Activated CD4-positive, alpha-beta T cell treated with anti-CD3 and anti-CD28 coated beads, Interleukin-2, amount 50 U/mL, for 24 hours (primary cell): ENCODE measurements around the gene MYL2.

ENCODE experiments used
- DNase-seq, 2 donors: peaks; one replicate each; pipeline ENCODE4 v3.0.0-alpha.2; 2020; ENCODE audit warnings: low read depth in 1 of 2, low spot score in 1 of 2

Gene MYL2

GRCh38 chr12:110930348-110931314 is 10.3 kb upstream of the MYL2 start:
- DNase-seq: no peak

GRCh38 chr12:110929818-110930217 is 9.4 kb upstream of the MYL2 start:
- no peak for DNase-seq

DNA sequence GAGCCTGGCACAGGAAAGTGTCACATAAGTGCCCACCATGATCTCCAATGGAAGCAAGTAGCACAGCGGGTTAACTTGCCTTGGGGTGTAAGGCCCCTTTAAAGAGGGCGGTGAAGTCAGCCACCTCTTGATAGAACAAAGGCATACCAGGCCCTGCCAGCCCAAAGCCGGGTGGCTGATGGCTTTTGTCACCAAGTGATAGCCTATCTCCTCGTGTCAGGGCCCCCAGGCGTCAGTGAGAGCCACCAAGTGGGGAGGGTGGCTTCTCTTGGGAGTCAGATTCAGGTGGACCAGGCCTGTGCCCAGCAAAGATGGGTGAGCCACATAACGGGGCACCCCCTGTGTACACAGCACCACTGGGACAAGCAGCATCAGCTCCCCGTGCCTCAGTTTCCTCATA is 8.3 kb upstream of the MYL2 start:
- DNase-seq: no peak

GRCh38 chr12:110927546-110927945 is 7.2 kb upstream of the MYL2 start:
- no peak for DNase-seq

- no peak for DNase-seq
These were observed 3.4 kb upstream of the MYL2 start for GRCh38 chr12:110923692-110924334.

GRCh38 chr12:110923192-110923591 is 2.8 kb upstream of the MYL2 start:
- no peak for DNase-seq

DNA sequence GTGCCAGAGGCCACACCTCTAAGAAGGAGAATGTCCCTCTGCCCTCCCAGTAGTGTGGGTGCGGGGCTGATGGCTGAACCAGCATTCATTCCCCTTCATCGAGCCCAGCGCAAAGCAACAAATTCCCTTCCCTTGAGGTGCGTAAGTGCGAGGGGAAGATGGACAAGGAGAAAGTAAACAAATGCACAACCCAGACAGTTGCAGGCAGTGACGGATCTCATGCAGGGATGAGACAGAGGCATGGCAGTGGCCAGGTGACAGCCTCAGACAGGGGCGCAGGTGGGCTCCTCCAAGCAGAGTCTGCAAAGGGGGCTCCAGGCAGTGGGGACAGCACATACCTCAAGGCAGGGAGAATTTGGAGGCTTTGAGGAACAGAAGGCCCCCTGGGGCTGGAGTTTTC is 2.3 kb upstream of the MYL2 start:
- DNase-seq: no peak

DNA sequence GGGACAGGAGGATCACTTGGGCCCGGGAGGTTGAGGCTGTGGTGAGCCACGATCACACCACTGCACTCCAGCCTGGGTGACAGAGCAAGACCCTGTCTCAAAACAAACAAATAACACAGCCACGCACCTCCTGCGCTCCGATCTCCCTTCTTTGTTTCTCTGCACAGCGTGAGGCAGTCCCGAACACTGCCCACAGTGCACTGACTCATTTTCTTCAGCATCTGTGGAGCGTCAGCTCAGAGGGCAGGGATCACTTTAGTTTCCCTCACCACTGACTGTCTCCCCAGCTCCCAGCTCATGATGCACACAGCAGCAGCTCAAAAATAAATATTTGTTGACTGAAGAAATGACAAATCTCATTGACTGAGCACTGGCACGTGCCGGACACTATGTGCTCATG is 883 bp upstream of the MYL2 start:
- DNase-seq: no peak

GRCh38 chr12:110919720-110920119 is 659 bp downstream of the MYL2 start:
- no peak for DNase-seq

GRCh38 chr12:110917961-110918360 is 2.4 kb downstream of the MYL2 start:
- no peak for DNase-seq

- DNase-seq: no peak
These were observed 2.9 kb downstream of the MYL2 start for GRCh38 chr12:110917467-110917866.

GRCh38 chr12:110916295-110916875 is 4.0 kb downstream of the MYL2 start:
- DNase-seq: no peak

- DNase-seq: no peak
These were observed 7.0 kb downstream of the MYL2 start for GRCh38 chr12:110913119-110914056.

DNA sequence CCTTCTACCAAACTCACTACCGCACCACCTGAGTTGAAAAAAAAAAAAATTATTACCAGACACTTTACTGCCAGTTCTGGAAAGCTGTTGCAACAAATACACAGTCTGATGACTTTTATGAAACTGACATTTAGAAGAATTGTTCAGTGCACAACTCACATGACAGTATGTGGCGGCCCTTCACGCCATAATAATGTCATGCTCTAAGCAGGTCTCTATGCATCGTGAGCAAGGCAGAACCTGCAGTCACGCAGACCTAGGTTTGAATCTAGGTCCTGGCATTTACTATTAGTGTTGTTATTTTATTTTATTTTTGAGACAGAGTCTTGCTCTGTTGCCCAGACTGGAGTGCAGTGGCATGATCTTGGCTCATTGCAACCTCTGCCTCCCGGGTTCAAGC is 8.1 kb downstream of the MYL2 start:
- DNase-seq: no peak

DNA sequence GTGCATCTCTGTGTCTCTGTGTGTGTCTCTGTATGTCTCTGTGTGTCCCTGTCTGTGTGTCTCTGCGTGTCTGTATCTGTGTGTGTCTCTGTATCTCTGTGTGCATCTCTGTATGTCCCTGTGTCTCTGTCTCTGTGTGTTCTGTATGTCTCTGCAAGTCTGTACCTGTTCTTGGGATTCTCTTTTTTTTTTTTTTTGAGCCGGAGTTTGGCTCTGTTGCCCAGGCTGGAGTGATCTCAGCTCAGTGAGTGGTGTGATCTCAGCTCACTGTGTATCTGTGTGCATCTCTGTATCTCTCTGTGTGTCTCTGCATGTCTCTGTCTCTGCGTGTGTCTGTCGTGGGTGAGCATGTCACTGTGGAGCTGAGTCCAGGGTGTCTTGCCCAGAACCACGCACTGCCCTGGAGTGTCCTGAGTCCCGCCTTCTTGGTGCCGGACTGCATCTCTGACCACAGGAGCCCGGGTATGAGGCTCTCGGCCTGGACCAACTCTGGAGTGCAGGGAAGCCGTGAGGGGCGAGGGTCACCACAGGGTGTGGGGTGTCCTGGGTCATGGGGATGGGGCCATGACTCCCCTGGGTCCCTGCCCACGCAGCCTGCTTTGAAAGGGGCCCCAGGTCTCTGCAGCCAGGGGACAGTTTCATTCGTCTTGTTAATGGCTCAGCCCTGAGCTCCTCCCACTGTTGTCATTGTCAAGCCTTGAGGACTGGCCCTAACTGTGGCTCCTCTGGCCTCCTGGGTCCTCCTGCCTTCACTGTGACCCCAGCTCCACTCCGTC is 11.8 kb downstream of the MYL2 start:
- DNase-seq: no peak

- no peak for DNase-seq
These were observed 12.8 kb downstream of the MYL2 start for GRCh38 chr12:110907583-110907982.

- no peak for DNase-seq
These were observed 13.4 kb downstream of the MYL2 start for GRCh38 chr12:110906985-110907384.

GRCh38 chr12:110906516-110906915 is 13.9 kb downstream of the MYL2 start:
- DNase-seq: no peak

DNA sequence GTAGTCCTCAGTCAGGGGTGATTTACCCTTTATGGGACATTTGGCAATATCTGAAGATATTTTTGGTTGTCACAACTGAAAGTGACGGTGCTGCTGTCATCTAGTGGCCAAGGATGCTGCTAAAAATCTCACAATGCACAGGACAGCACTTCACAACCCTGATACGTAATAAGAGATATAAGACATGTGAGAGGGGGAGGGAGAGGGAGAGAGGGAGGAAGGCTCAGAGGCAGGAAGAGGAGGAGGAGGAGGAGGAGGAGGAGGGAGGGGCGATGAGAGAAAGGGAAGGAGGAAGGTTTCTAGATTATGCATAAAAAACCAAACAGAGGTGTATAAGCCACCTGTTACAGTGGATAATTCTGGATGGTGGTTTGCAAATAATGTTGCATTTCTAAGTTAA is 14.3 kb downstream of the MYL2 start:
- no peak for DNase-seq

GRCh38 chr12:110903511-110903910 is 16.9 kb downstream of the MYL2 start:
- DNase-seq: no peak
